Retina (tissue), 1 donor: Measurements from ENCODE around the gene AIDA.

Experiments
- DNase-seq: peaks from one replicate; pipeline ENCODE4 v3.0.0-alpha.2; 2016

AIDA gene

DNA sequence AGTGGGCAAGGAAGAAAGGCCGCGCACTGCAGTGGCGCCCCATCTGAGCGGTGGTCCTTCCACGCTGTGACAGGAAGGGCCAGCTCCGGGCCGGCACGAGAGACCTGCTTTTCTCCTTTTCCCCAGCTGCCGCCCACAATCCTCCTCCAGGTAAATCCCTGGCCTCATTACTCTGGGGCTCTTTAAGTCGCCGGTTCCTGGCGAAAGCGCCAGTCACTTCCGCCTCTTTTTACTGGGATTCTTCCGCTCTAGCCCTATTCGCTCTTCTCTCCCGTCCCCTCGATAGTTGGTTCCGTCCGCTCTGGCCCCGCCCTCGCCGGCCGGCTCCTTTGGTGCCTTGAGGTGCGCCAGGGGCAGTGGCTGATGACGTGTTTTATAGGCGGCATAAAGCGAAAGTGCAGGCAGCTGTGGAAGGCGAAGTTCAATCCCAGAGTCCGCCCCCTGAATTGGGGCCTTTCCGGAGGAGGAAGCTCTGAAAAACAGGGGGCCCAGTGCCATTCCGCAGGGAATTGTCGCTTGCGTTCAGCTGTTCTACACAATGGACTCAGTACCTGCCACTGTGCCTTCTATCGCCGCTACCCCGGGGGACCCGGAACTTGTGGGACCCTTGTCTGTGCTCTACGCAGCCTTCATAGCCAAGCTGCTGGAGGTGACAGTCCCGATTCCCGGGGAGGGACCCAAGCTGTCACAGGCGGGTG, 68.2 kb downstream of the AIDA start:
- peak; percentile 98 for DNase-seq

DNA sequence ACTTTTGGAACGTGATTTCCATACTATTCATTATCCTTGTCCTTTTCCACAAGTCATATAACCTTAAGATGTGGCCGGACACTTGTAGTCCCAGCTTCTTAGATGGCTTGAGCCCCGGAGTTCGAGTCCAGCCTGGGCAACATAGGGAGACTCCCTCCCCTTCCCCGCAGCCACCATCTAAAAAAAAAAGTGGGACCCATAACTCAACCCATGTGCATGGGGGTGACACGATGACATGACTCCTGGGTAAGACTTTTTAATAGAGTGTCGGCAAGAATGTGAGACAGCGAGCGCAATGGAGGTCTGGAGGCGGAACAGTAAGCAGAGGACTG, 68.7 kb downstream of the AIDA start:
- no peak for DNase-seq

DNA sequence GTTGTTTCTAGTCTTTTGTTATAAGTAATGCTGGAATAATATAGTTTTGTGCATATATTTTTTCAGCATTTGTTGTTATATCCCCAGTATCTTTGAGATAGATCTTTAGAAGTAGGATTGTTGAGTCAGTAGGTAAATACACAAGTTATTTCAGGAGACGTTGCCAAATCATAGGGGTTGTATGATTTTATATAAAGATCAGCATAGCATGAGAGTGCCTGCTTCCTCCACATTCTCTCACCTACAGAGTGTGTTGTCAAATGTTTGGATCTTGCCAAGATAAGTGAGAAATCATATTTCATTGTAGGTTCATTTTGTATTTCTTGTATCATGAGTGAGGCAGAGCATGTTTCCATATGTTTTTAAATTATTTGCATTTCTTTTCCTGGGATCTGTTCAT, 69.8 kb downstream of the AIDA start:
- DNase-seq: no peak

- no peak for DNase-seq
These were observed 70.9 kb downstream of the AIDA start for GRCh38 chr1:222641269-222641948.

DNA sequence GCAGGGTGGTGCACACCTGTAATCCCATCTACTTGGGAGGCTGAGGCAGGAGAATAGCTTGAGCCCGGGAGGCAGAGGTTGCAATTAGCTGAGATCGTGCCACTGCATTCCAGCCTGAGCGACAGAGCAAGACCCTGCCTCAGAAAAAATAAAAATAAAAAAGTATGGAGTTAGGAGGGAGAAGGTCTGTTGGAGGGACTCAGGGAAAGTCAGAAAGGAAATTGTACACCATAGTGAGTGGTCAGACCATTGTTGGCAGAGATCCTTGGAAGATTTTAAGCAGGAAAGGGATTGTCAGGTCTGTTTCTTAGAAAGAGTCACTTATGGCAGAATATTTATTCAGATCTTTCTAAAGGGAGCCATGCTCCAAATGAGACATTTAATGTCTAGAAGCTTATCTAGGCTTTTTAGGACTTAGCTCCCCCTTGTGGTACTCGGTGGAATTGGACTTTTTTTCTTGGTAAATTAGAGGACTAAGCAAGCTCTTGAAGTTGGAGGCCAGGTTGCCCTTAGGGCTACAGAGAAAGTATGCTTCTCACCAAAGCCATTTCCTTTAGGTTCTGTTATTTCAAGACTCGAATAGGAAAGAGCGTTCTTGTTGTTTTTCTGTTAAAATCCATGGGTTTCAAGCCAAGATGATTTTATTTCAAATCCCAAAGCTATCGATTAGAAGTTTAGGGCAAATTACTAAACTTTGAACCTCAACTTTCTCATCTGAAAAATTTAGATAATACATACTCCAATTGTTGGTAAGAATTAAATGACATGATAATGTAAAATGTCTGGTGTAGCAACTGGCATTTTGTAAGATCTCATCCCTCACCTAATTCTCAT, 77.9 kb downstream of the AIDA start:
- DNase-seq: peak; percentile 70

DNA sequence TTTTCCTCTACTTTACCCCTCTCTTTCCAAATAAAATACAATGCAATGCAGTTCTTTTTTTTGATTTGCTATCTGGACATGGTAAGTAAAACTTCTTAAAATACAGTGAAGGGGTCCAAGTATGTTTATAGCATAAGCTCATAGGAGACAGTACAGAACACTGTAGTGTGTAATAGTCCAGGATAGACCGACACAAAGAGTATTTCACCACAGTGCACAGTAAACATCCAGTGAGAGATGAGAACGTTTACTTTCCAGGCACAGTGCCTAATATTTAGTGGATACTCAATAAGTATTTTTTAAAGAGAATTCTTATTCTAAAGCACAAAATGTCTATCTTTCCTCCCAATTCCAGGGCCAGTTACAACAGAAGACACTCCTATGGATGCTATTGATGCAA, 79.5 kb downstream of the AIDA start:
- DNase-seq: no peak

- no peak for DNase-seq
These were observed 80.6 kb downstream of the AIDA start for GRCh38 chr1:222631611-222632208.

DNA sequence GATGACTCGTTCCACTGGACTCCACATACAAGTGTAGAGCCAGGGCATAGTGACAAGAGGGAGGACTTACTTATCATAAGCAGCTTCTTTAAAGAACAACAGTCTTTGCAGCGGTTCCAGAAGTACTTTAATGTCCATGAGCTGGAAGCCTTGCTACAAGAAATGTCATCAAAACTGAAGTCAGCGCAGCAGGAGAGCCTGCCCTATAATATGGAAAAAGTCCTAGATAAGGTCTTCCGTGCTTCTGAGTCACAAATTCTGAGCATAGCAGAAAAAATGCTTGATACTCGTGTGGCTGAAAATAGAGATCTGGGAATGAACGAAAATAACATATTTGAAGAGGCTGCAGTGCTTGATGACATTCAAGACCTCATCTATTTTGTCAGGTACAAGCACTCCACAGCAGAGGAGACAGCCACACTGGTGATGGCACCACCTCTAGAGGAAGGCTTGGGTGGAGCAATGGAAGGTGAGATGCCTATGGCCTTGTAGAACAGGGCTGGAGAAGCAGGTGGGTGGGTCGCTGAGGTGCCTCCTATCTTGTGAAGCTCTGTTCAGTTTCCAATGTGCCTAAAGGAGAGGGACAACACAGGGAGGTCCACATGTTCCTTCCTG, 82.3 kb downstream of the AIDA start:
- DNase-seq: no peak

DNA sequence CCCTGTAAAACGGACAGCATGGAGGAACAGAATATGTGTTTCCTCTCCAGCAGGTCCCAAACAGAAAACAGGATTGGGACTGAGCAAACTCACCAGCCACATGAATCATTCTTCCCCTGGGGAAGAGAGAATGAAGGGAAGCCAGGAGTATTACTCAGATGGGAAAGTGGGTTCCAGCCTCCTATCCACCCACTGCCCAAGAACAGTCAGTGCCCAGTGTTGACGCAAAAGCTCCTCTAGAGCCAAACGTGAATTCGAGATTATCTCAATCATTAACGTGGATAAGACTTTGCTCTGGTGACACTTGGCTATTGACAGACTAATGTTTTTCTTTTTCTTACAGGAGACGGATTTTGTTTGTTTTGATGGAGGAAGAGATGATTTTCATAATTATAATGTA, 85.1 kb downstream of the AIDA start:
- no peak for DNase-seq

GRCh38 chr1:222624214-222624613, 88.1 kb downstream of the AIDA start:
- no peak for DNase-seq

GRCh38 chr1:222623458-222623857, 88.8 kb downstream of the AIDA start:
- DNase-seq: no peak

DNA sequence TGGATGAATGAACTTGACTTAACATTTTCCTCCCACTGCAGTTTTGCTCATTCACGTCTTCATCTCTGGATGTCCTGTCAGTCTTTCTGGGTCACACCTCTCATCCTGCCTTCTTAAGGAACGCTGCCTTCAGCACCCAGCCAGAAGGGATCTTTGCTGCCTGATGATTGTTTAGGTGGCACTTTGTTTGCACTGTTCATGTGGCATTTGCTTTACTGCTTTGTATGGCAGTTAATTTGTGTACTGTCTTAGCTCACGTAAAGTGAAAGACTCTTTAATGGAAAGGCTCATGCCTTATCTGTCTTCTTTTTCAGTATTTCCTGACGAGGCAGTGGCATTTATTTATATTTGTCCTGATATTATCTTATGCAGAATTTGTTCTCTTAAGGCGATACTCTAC, 89.5 kb downstream of the AIDA start:
- no peak for DNase-seq

DNA sequence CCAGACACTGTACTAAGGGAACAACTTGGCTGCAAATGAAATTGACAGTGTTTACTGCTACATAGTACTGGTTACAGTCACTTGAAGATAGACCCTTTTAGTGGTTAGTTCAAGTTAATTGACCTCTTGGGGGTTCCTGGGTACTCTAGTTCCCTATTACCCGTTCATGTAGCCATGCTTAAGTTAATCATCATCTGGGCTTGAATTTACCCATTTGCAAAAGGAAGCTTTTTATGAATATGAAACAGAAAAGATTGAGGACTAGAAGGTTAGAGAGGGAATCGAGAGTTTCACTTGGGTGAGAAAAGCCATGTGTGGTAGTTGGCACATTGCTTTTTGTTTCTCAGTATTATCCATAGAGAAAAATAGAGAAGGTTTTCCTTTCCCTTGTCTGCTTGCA, 91.7 kb downstream of the AIDA start:
- DNase-seq: no peak

DNA sequence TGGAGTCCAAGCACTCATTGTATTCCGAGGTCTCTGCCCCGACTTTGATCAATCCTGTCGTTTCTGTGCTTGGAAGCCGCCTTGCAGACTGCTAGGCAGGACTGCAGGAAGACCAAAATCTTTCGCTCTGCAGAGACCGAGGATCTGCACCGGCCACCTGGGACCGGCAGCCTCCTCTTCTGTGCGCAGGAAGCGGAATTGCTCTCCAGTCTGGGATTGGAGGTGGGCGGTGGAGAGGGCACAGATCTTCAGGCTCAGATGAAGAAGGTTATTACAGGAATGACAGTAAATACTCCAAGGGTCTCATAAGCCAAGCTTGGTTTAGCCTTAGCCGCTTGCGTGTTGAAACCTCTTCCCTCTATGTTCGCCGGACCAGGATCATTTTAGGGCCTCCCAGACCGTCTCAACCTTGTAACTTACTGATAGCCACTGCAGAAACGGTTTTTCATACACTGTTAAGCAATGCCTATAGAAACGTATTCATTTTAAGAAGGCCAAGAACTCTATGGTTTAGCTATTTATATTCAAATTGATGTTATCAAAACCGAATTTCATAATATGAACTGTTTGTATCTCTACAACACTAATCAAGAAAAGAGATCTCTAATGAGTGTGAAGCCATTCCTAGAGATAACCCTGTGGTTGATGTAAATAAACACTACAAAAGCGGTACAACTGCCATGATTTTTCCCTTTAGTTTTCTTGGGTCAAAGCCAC, 93.3 kb downstream of the AIDA start:
- peak; percentile 70 for DNase-seq
